Neural progenitor cell (in vitro differentiated cells): ENCODE data around the gene PPHLN1.

Source experiments
- CTCF ChIP-seq: fragments of 200-600 bp; sonication (generic); IDR thresholded peaks from 2 replicates; pipeline ENCODE4 v1.5.1; 2017; ENCODE audit warnings: antibody characterized with exemption, mild to moderate bottlenecking
- EZH2 ChIP-seq: fragments of 200-600 bp; sonication (generic); IDR thresholded peaks from 2 replicates; pipeline ENCODE4 v1.6.1; 2017; ENCODE audit warnings: antibody characterized with exemption, mild to moderate bottlenecking, moderate library complexity

GRCh38 chr12:42490261-42490842 lies 164.4 kb downstream of the PPHLN1 start:
- TF ChIP-seq EZH2 (no peak), CTCF (no peak)
